ENCODE measurements around the gene TXNDC2.

TXNDC2 gene

DNA sequence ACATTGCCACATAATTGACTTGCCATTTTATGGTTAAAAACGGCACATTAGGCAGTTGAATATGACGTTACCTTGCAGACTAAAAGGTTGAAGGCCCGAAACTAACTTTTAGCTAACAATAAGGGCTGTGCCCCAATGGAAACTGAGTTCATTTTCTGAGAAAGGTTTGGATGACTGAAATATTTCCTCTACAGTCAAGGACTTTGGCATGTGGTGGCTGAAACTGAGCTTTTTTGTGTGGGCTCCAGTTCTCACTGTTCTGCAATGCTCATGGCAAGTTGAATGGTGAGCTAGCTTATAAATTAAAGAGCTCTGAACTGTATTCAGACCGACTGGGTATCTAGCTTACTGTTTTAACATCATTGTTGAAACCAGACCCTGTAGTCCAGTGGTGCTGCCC lies 23.8 kb upstream of the TXNDC2 start:
- TF ChIP-seq, protein P1, sequence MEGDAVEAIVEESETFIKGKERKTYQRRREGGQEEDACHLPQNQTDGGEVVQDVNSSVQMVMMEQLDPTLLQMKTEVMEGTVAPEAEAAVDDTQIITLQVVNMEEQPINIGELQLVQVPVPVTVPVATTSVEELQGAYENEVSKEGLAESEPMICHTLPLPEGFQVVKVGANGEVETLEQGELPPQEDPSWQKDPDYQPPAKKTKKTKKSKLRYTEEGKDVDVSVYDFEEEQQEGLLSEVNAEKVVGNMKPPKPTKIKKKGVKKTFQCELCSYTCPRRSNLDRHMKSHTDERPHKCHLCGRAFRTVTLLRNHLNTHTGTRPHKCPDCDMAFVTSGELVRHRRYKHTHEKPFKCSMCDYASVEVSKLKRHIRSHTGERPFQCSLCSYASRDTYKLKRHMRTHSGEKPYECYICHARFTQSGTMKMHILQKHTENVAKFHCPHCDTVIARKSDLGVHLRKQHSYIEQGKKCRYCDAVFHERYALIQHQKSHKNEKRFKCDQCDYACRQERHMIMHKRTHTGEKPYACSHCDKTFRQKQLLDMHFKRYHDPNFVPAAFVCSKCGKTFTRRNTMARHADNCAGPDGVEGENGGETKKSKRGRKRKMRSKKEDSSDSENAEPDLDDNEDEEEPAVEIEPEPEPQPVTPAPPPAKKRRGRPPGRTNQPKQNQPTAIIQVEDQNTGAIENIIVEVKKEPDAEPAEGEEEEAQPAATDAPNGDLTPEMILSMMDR (conservative IDR thresholded peaks at IDR 0.05; ENCODE audit: low read depth, low read length): no peak
- H4K20me1 ChIP-seq (ENCODE audit: insufficient read depth): no peaks in the 10 kb centered on the region
- peak overlapping the region; percentile 8; the same call in 1 of the 2 replicates for H2AFZ ChIP-seq (ENCODE audit: low read depth)
- no peaks in the 10 kb centered on the region for H3K79me2 ChIP-seq (ENCODE audit: insufficient read depth, low read depth)
- peak overlapping the region; percentile 81 for H3K27ac ChIP-seq
- no peaks in the 10 kb centered on the region for H3K36me3 ChIP-seq (ENCODE audit: insufficient read depth)
- no peak overlapping the region for H3K4me3 ChIP-seq (IDR thresholded peaks at IDR 0.05; ENCODE audit: insufficient read depth, low read depth, low read length)
- H3K4me1 ChIP-seq (ENCODE audit: low read depth, poor library complexity, severe bottlenecking): peaks cover 49% of the 10 kb centered on the region
- H3K9ac ChIP-seq: peak overlapping the region; percentile 41; the same call in 1 of the 2 replicates
- H3K4me2 ChIP-seq: peak overlapping the region; percentile 90
- no peaks in the 10 kb centered on the region for H3K27me3 ChIP-seq (ENCODE audit: insufficient read depth, low read depth)

DNA sequence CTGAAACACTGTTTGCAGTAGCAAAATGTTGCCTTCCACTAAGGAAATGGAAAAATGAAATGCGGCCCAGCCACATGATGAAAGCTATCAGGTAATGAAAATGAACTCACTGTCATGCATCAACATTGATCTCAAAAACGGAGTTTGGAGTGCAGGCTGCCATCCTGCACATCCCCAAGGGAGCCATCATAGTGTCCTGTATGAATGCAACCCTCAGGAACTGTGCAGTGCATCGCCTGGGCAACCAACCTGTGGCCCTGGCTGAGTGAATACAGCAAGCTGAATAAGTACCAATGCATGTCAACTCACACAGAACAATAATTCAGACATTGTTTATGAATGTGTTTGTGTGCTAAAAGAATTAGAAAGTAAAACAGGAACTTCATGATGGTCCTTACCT lies 23.1 kb upstream of the TXNDC2 start:
- Histone ChIP-seq H3K36me3 (ENCODE audit: insufficient read depth) (no peaks in the 10 kb centered on the region), H2AFZ (ENCODE audit: low read depth) (no peak overlapping the region), H3K9ac (no peak overlapping the region), H3K27me3 (ENCODE audit: insufficient read depth, low read depth) (no peaks in the 10 kb centered on the region), H4K20me1 (ENCODE audit: insufficient read depth) (no peaks in the 10 kb centered on the region), H3K4me1 (ENCODE audit: low read depth, poor library complexity, severe bottlenecking) (peaks cover 49% of the 10 kb centered on the region), H3K27ac (peak overlapping the region; percentile 81; the same call in 1 of the 2 replicates), H3K4me3 (IDR thresholded peaks at IDR 0.05; ENCODE audit: insufficient read depth, low read depth, low read length) (no peak overlapping the region), H3K4me2 (peak overlapping the region; percentile 90), H3K79me2 (ENCODE audit: insufficient read depth, low read depth) (no peaks in the 10 kb centered on the region)
- TF ChIP-seq, protein P1 (conservative IDR thresholded peaks at IDR 0.05; ENCODE audit: low read depth, low read length): no peak

DNA sequence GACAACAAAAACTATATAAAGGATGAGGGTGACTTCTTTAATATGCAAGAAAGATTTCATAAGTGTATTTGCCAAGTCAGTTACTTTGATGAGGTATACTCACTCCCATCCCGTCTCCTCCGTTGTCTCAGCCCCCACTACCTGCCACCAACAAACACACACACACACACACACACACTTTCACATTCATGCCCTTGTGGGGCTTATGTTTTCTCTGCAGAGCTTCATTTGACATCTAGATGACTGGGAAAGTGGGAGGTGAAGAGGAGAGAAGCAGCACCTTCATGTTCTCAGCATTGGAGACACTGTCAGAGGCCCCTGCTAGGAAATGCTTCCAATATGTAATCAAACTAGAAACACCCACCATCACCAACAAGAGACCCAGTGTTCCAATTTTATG lies 22.5 kb upstream of the TXNDC2 start:
- H3K79me2 ChIP-seq (ENCODE audit: insufficient read depth, low read depth): no peaks in the 10 kb centered on the region
- H3K9ac ChIP-seq: no peak overlapping the region
- no peak overlapping the region for H3K4me3 ChIP-seq (IDR thresholded peaks at IDR 0.05; ENCODE audit: insufficient read depth, low read depth, low read length)
- H3K4me2 ChIP-seq: peak overlapping the region; percentile 90; the same call in 1 of the 2 replicates
- H3K36me3 ChIP-seq (ENCODE audit: insufficient read depth): no peaks in the 10 kb centered on the region
- H3K27me3 ChIP-seq (ENCODE audit: insufficient read depth, low read depth): no peaks in the 10 kb centered on the region
- no peak overlapping the region for H2AFZ ChIP-seq (ENCODE audit: low read depth)
- H4K20me1 ChIP-seq (ENCODE audit: insufficient read depth): no peaks in the 10 kb centered on the region
- TF ChIP-seq, protein P1 (conservative IDR thresholded peaks at IDR 0.05; ENCODE audit: low read depth, low read length): no peak
- no peak overlapping the region for H3K27ac ChIP-seq
- peaks cover 51% of the 10 kb centered on the region for H3K4me1 ChIP-seq (ENCODE audit: low read depth, poor library complexity, severe bottlenecking)

DNA sequence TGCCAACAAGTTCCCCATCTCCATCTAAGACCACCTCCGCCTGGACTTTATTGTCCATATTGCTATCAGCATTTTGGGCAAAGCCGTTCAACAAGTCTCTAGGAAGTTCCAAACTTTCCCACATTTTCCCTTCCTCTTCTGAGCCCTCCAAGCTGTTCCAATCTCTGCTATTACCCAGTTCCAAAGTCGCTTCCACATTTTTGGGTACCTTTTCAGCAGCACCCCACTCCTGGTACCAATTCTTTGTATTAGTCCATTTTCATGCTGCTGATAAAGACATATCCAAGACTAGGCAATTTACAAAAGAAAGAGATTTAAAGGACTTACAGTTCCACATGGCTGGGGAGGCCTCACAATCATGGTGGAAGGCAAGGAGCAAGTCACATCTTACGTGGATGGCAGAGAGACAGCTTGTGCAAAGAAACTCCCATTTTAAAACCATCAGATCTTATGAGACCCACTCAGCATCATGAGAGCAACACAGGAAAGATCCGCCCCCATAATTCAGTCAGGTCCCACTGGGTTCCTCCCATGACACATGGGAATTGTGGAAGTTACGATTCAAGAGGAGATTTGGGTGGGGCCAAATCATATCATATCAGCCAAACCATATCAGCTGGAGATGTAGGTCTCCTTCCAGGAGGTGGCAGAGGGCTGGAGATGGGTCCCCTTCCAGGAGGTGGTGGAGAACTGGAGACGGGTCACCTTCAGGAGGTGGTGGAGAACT lies 19.8 kb upstream of the TXNDC2 start:
- no peak overlapping the region for H2AFZ ChIP-seq (ENCODE audit: low read depth)
- TF ChIP-seq, protein P1 (conservative IDR thresholded peaks at IDR 0.05; ENCODE audit: low read depth, low read length): no peak
- H3K9ac ChIP-seq: no peak overlapping the region
- no peaks in the 10 kb centered on the region for H3K27me3 ChIP-seq (ENCODE audit: insufficient read depth, low read depth)
- H4K20me1 ChIP-seq (ENCODE audit: insufficient read depth): no peaks in the 10 kb centered on the region
- H3K79me2 ChIP-seq (ENCODE audit: insufficient read depth, low read depth): no peaks in the 10 kb centered on the region
- H3K4me1 ChIP-seq (ENCODE audit: low read depth, poor library complexity, severe bottlenecking): peaks cover 61% of the 10 kb centered on the region
- H3K4me3 ChIP-seq (IDR thresholded peaks at IDR 0.05; ENCODE audit: insufficient read depth, low read depth, low read length): no peak overlapping the region
- no peak overlapping the region for H3K4me2 ChIP-seq
- no peak overlapping the region for H3K27ac ChIP-seq
- no peaks in the 10 kb centered on the region for H3K36me3 ChIP-seq (ENCODE audit: insufficient read depth)

Measured in KMS-11 (cell line).